C4-2B (cell line): ENCODE measurements around the gene HPX.

Source experiments
- CTCF ChIP-seq: fragments of 450-650 bp; conservative IDR thresholded peaks from 2 replicates; pipeline ENCODE4 v1.5.1; 2017; ENCODE audit warnings: mild to moderate bottlenecking
- ZFX ChIP-seq: fragments of 450-650 bp; IDR thresholded peaks from 2 replicates; pipeline ENCODE4 v1.6.1; 2017

- no peak for TF ChIP-seq CTCF
- TF ChIP-seq ZFX, result no peak
These were observed 34.9 kb downstream of the HPX start for GRCh38 chr11:6405846-6406245.
